DLD1 (cell line): ENCODE data around the gene LUC7L3.
"Not testable (repeated sequence)": the region's sequence is repeated elsewhere in the genome, so short reads cannot be mapped to it uniquely, and the experiment has no call there.

ENCODE experiments used
- in situ Hi-C: cut with HindIII; loops from 2 replicates; pipeline ENCODE4 v1.10.0; 2017; ENCODE audit warnings: low sequenced_read_pairs

The LUC7L3 gene

DNA sequence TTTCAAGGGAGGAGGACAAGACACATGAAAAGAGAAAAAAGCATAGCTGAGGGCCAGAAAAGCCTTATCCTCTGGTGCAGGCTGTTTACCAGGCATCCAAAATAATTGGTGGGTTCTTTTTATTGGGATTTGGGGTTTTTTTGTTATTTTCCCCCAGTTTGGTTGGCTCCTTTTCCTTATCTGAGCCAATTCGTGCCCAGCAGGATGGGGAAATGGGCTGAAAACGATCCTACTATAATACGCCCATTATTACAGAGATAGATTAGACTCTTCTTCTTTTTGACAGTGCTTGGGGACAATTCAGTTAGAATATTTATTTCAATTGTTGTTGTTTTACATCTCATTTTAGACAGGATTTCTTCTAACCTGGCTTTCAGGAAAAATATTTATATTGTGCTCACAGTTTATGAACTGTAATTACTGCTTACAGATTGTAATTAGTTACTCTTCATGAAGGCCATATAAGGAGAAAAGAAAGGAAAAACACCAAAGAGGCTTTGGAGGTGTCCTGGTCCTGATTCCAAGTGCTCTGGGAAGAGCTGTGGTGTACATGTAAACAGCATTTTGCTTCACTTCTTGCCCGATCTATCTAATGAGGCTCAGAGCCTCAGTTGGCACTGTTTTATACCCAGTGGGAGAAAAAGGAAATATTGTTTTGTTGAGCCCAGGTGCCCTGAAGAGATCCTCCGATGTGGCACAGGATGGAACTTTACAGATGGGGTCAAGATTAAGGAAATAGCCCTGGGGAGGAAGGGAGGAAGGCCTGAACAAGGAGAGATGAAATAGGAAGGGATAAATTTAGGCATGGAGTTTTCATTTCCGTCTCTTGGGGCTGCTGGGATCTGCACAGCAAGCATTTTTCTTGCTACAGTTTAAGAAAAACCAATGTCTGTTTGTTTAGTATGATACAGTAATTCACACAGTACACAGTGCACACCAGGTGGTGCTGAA is 11.1 kb upstream of the LUC7L3 start:
- in situ Hi-C loops = no loop called here

- in situ Hi-C loops = not testable (repeated sequence)
These were observed 10.3 kb upstream of the LUC7L3 start for GRCh38 chr17:50709053-50709452.

DNA sequence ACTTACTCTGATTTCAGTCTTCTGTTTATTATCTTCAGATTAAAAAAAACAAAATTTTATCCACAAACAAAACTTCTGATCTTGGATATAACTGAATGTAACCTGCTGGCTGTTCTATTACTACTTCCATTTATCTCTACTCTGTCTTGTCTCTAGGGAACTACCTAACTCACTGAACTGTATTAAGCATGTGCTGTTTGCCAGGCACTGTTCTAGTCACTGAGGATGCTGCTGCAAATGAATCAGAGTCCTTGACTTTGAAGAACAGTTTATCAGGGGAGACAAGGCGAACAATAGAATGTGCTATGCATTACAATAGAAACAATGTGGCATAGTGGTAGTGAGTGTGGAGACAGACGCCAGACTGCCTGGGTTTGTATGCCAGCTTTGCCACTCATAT is 9.4 kb upstream of the LUC7L3 start:
- in situ Hi-C loops = no loop called here

GRCh38 chr17:50710650-50711049 is 8.8 kb upstream of the LUC7L3 start:
- in situ Hi-C loops = no loop called here

DNA sequence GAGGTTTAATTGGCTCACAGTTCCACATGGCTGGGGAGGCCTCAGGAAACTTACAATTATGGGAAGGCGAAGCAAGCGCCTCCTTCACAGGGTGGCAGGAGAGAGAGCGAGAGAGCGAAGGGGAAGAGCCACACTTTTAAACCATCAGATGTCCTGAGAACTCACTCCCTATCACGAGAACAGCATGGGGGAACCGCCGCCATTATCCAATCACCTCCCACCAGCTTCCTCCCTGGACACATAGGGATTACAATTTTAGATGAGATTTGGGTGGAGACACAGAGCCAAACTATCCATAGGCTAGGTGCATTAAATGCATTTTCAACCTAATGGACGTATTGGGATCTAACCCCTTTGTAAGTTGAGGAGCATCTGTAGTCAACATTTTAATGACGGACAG is 6.8 kb upstream of the LUC7L3 start:
- in situ Hi-C loops = no loop called here

- in situ Hi-C loops = no loop called here
These were observed 3.9 kb upstream of the LUC7L3 start for GRCh38 chr17:50715471-50715870.

- in situ Hi-C loops = no loop called here
These were observed 756 bp downstream of the LUC7L3 start for GRCh38 chr17:50719924-50720794.

- in situ Hi-C loops = no loop called here
These were observed 2.0 kb downstream of the LUC7L3 start for GRCh38 chr17:50721194-50722010.

- in situ Hi-C loops = no loop called here
These were observed 3.3 kb downstream of the LUC7L3 start for GRCh38 chr17:50722746-50723145.

- in situ Hi-C loops = not testable (repeated sequence)
These were observed 5.2 kb downstream of the LUC7L3 start for GRCh38 chr17:50724622-50725021.

- in situ Hi-C loops = no loop called here
These were observed 6.6 kb downstream of the LUC7L3 start for GRCh38 chr17:50725769-50726655.

GRCh38 chr17:50728112-50728429 is 8.7 kb downstream of the LUC7L3 start:
- in situ Hi-C loops = no loop called here

- in situ Hi-C loops = no loop called here
These were observed 9.7 kb downstream of the LUC7L3 start for GRCh38 chr17:50728881-50729765.

DNA sequence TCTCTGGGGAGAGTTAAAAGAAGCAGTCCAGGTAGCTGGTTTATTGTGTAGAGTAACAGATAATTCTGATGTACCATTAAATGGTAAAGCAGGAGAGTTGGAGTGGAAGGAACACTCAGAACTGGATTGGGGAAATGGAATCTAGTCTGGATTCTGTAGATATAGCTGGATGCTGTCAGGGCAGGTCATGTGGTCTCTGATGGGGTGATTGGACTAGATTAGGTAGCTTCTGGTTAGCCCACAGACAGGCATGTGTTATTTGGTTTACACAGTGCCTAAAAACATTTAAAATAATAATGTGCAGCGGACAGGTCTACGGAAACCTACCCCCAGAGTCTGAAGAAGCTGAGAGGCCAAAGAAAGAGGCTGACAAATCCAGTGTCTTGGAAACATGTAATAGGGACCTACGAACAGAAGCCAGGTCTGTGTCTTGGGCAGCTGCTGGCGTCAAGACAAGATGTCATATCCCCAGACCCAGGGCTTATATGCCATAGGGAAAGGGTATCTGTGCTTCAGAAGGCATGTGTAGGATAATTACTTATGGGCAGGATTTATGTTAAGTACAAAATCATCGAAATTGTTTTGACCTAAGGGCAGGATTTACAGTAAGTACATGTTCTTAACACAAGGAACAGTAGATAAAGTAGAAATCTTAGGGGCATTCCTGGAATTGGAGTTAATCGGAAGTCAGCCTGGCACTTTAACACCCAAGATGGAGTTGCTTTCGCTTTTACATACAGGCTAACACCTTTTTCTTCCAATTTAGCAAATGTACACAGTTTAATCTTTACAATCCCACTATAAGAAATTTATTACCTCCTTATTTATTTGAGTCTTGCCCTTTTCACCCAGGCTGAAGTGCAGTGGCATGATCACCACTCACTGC is 12.4 kb downstream of the LUC7L3 start:
- in situ Hi-C loops = no loop called here

- in situ Hi-C loops = no loop called here
These were observed 15.9 kb downstream of the LUC7L3 start for GRCh38 chr17:50735287-50735686.

GRCh38 chr17:50737118-50737698 is 17.8 kb downstream of the LUC7L3 start:
- in situ Hi-C loops = no loop called here

DNA sequence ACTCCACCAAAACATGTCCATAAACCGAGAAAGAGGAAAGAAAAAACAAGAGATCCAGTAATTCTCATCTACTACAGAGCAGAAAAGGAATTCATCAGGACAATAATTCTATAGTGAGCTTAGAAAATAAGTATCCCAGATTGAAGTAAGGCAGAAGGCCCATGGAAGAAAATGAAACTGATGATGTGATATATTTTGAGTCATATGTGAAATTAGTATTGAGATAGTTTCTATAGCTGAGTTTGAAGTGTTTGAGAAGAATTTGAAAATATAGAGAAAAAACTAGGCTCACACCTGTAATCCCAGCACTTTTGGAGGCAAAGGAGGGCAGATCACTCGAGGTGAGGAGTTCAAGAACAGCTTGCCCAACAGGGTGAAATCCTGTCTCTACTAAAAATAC is 19.7 kb downstream of the LUC7L3 start:
- in situ Hi-C loops = no loop called here

DNA sequence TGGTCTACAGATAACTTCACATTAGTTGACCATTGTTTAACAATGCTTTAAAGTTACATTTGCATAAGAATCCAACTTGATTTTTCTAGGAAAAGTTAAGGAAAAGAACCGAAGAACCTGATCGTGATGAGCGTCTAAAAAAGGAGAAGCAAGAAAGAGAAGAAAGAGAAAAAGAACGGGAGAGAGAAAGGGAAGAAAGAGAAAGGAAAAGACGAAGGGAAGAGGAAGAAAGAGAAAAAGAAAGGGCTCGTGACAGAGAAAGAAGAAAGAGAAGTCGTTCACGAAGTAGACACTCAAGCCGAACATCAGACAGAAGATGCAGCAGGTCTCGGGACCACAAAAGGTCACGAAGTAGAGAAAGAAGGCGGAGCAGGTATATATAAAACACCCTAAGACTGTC is 26.2 kb downstream of the LUC7L3 start:
- in situ Hi-C loops = no loop called here
